DOHH2 (cell line): ENCODE data around the gene HSPB8.

ENCODE experiments used
- H3F3A ChIP-seq: fragments of 200-600 bp; sonication (generic), shearing (Covaris generic); 2 replicates; pipeline ENCODE4 v1.6.0; 2016; ENCODE audit warnings: antibody characterized with exemption, mild to moderate bottlenecking; ENCODE audit not compliant: control insufficient read depth, insufficient read depth
- H3K27ac ChIP-seq: fragments of 200-600 bp; sonication (generic); 2 replicates; pipeline ENCODE4 v1.5.1; 2014; ENCODE audit warnings: low read depth, mild to moderate bottlenecking, low read length, moderate library complexity
- H3K27me3 ChIP-seq: fragments of 200-600 bp; sonication (generic); 2 replicates; pipeline ENCODE4 v1.6.1; 2014; ENCODE audit warnings: mild to moderate bottlenecking, low read length, mixed read lengths; ENCODE audit not compliant: control insufficient read depth
- H3K36me3 ChIP-seq: fragments of 200-600 bp; sonication (generic); 2 replicates; pipeline ENCODE4 v1.6.1; 2014; ENCODE audit warnings: mild to moderate bottlenecking, low read length, moderate library complexity, mixed read lengths; ENCODE audit not compliant: control insufficient read depth
- H3K4me1 ChIP-seq: fragments of 200-600 bp; sonication (generic); 2 replicates; pipeline ENCODE4 v1.6.1; 2014; ENCODE audit warnings: mild to moderate bottlenecking, low read length, mixed read lengths; ENCODE audit not compliant: control insufficient read depth
- H3K4me2 ChIP-seq: fragments of 200-600 bp; sonication (generic); 2 replicates; pipeline ENCODE4 v1.6.0; 2014; ENCODE audit warnings: mild to moderate bottlenecking, low read length, moderate library complexity
- H3K4me3 ChIP-seq: fragments of 200-600 bp; sonication (generic); 2 replicates; pipeline ENCODE4 v1.5.1; 2014; ENCODE audit warnings: mild to moderate bottlenecking, low read length, mixed read lengths
- H3K79me2 ChIP-seq: fragments of 200-600 bp; sonication (generic); 2 replicates; pipeline ENCODE4 v1.6.1; 2014; ENCODE audit warnings: mild to moderate bottlenecking, low read length, mixed read lengths; ENCODE audit not compliant: control insufficient read depth
- H3K9me2 ChIP-seq: fragments of 200-600 bp; sonication (generic); replicated peaks from 2 replicates; pipeline ENCODE4 v1.6.1; 2014; ENCODE audit warnings: mild to moderate bottlenecking, low read length, mixed read lengths; ENCODE audit not compliant: control insufficient read depth
- H3K9me3 ChIP-seq: fragments of 200-600 bp; sonication (generic); 2 replicates; pipeline ENCODE4 v1.6.1; 2014; ENCODE audit warnings: antibody characterized with exemption, low read length, mixed read lengths; ENCODE audit not compliant: control insufficient read depth, insufficient read depth
- H4K20me1 ChIP-seq: fragments of 200-600 bp; sonication (generic); 2 replicates; pipeline ENCODE4 v1.6.0; 2014; ENCODE audit warnings: low read depth, mild to moderate bottlenecking, antibody characterized with exemption, low read length, moderate library complexity; ENCODE audit not compliant: control insufficient read depth, insufficient read depth
- CTCF ChIP-seq: fragments of 200-600 bp; sonication (generic); IDR thresholded peaks from one replicate; pipeline ENCODE4 v1.5.1; 2014; ENCODE audit warnings: antibody characterized with exemption, mild to moderate bottlenecking, low read depth, low read length; ENCODE audit not compliant: poor library complexity, severe bottlenecking
- EZH2phosphoT487 ChIP-seq: fragments of 200-600 bp; sonication (generic); IDR thresholded peaks from 2 replicates; pipeline ENCODE4 v1.6.1; 2017; ENCODE audit warnings: borderline replicate concordance, mild to moderate bottlenecking, antibody characterized with exemption, low read length, moderate library complexity, mixed read lengths

The HSPB8 gene

GRCh38 chr12:119158402-119158801 is 20.3 kb upstream of the HSPB8 start:
- no peaks in the 10 kb centered on the region for H3F3A ChIP-seq
- no peaks in the 10 kb centered on the region for H3K9me3 ChIP-seq
- H3K27ac ChIP-seq = no peak overlapping the region
- no peak overlapping the region for H3K4me2 ChIP-seq
- H3K4me3 ChIP-seq = no peak overlapping the region
- no peaks in the 10 kb centered on the region for H3K9me2 ChIP-seq
- no peaks in the 10 kb centered on the region for H4K20me1 ChIP-seq
- no peaks in the 10 kb centered on the region for H3K27me3 ChIP-seq
- no peaks in the 10 kb centered on the region for H3K36me3 ChIP-seq
- no peak for TF ChIP-seq EZH2phosphoT487
- no peak for TF ChIP-seq CTCF
- H3K79me2 ChIP-seq = no peaks in the 10 kb centered on the region
- H3K4me1 ChIP-seq = no peaks in the 10 kb centered on the region

- Histone ChIP-seq H3K79me2 (no peaks in the 10 kb centered on the region), H3K4me1 (no peaks in the 10 kb centered on the region), H3K9me2 (no peaks in the 10 kb centered on the region), H3K9me3 (no peaks in the 10 kb centered on the region), H3F3A (no peaks in the 10 kb centered on the region), H3K4me2 (no peak overlapping the region), H3K36me3 (no peaks in the 10 kb centered on the region), H3K27me3 (no peaks in the 10 kb centered on the region), H3K27ac (no peak overlapping the region), H3K4me3 (no peak overlapping the region), H4K20me1 (no peaks in the 10 kb centered on the region)
- TF ChIP-seq CTCF = no peak
- TF ChIP-seq EZH2phosphoT487 = no peak
Measured at GRCh38 chr12:119159844-119160243, 18.9 kb upstream of the HSPB8 start.

DNA sequence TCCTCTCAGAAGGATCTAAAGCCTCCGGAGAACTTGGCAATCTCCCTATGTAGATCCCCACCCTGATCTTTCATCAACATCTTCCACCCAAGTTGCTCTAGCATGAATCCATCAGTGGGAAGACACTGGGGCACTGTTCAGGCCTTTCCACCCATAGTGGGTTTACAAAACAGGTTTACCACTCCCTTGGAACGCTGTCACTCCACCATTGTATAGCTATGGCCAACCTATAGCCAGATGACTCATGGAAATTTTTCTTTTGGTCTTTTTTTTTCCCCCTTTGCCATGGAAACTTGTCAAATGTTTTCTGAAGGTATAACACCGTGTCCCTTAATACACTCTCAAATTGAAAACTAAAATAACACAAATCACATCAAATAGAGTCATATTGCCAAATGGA is 10.8 kb upstream of the HSPB8 start:
- no peaks in the 10 kb centered on the region for H3K9me3 ChIP-seq

More for the DNA sequence above, 10.8 kb upstream of the HSPB8 start:
- TF ChIP-seq EZH2phosphoT487 = no peak
- no peak for TF ChIP-seq CTCF
- H4K20me1 ChIP-seq = no peaks in the 10 kb centered on the region
- no peaks in the 10 kb centered on the region for H3K9me2 ChIP-seq
- H3K79me2 ChIP-seq = no peaks in the 10 kb centered on the region
- H3K4me2 ChIP-seq = no peak overlapping the region
- no peaks in the 10 kb centered on the region for H3F3A ChIP-seq
- no peaks in the 10 kb centered on the region for H3K4me1 ChIP-seq
- H3K27me3 ChIP-seq = no peaks in the 10 kb centered on the region
- H3K27ac ChIP-seq = no peak overlapping the region
- H3K4me3 ChIP-seq = no peak overlapping the region
- no peaks in the 10 kb centered on the region for H3K36me3 ChIP-seq
